ENCODE measurements around the gene S100A14. TPM values are rescaled to one million over a fixed set of nuclear protein-coding genes. Genes with fewer than 3 reads are reported as not detected.

Gene S100A14
- total and polyA plus RNA-seq, 2 of the 13 experiments (the other 11 are each of a cell fraction or from before 2014, with no cell fraction given) = 1.4 to 7.7 TPM

DNA sequence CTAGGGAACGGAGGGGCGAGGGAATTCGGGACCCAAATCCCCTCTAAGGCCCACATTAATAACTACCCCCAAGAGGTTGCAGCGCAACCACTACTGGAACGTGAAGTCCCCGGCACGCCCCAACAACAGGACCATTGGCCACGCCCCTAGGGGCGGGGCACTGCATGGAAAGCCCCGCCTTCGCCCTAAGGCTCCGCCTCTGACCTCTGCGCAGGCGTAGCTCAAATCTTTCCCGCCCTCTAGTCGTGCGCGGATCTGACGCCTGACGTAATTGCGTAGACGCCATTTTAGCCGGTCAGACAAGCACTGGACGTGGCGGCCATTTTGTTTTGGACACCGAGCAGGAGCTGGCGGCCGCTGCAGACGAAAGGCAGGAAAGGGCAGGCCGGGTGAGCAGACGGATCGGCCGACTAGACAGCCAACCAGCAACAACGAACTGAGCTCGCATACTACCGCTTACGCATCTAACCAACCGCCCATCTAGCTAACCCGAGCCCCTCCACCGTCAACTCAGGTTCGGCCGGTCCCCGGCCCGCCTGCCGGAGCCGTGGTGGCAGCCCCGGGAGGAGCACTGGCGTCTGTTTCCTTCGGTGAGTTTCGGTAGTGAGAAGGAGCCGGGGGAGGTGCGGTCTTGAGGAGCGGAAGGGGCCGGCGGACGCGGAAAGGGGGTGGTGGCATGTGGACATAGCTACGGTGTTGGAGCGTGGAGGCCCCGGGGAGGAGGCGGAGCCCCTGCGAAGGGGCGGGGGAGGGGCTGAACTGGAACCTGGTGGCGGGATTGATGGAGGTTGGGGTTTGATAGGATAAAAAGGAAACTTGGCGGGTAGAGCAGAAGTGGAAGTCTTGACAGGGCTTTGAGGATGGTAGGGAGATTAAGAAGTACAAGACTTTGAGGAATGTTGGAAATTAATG is 17.9 kb upstream of the S100A14 start, which contains the start of gene CHTOP (continued):
- TF ChIP-seq ZNF879 (CRISPR knock-in tag; IDR thresholded peaks at IDR 0.05) = no peak
- TF ChIP-seq EED (CRISPR knock-in tag; IDR thresholded peaks at IDR 0.05) = peak; percentile 65; the same call in 1 of the 2 replicates
- no peak for TF ChIP-seq GTF2F1 (IDR thresholded peaks at IDR 0.05; ENCODE audit: low read length)
- TF ChIP-seq ZNF746 (CRISPR knock-in tag; IDR thresholded peaks at IDR 0.05) = peak; percentile 90
- TF ChIP-seq, protein P1, sequence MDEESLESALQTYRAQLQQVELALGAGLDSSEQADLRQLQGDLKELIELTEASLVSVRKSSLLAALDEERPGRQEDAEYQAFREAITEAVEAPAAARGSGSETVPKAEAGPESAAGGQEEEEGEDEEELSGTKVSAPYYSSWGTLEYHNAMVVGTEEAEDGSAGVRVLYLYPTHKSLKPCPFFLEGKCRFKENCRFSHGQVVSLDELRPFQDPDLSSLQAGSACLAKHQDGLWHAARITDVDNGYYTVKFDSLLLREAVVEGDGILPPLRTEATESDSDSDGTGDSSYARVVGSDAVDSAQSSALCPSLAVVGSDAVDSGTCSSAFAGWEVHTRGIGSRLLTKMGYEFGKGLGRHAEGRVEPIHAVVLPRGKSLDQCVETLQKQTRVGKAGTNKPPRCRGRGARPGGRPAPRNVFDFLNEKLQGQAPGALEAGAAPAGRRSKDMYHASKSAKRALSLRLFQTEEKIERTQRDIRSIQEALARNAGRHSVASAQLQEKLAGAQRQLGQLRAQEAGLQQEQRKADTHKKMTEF (CRISPR knock-in tag; IDR thresholded peaks at IDR 0.05) = peak; percentile 78
- TF ChIP-seq IKZF1 (IDR thresholded peaks at IDR 0.05) = no peak
- peak; percentile 97 for TF ChIP-seq SP4 (CRISPR knock-in tag; IDR thresholded peaks at IDR 0.05)
- TF ChIP-seq NFE2L1 (CRISPR knock-in tag; IDR thresholded peaks at IDR 0.05; ENCODE audit: borderline replicate concordance) = no peak
- TF ChIP-seq ZBTB7B (CRISPR knock-in tag; IDR thresholded peaks at IDR 0.05) = 0 out of 2 replicates have a peak, but pooled peaks have one; percentile 20
- TF ChIP-seq ZNF772 (CRISPR knock-in tag; IDR thresholded peaks at IDR 0.05) = peak; percentile 86; the same call in 1 of the 2 replicates
- no peak for TF ChIP-seq PAWR (CRISPR knock-in tag; IDR thresholded peaks at IDR 0.05; ENCODE audit: borderline replicate concordance)
- TF ChIP-seq HNRNPUL1 (IDR thresholded peaks at IDR 0.05; ENCODE audit: low read depth, low read length) = no peak
- peak; percentile 32; the same call in 1 of the 2 replicates for TF ChIP-seq HCFC1 (IDR thresholded peaks at IDR 0.05; ENCODE audit: low read depth, low read length)
- TF ChIP-seq EZH2 (conservative IDR thresholded peaks at IDR 0.05; ENCODE audit: low read depth, low read length) = no peak
- TF ChIP-seq ZNF850 (CRISPR knock-in tag; conservative IDR thresholded peaks at IDR 0.05) = no peak; the same call in 1 of the 2 replicates
- TF ChIP-seq MEF2D (CRISPR knock-in tag; IDR thresholded peaks at IDR 0.05) = peak; percentile 64; the same call in 1 of the 2 replicates
- TF ChIP-seq ETV6 (CRISPR knock-in tag; conservative IDR thresholded peaks at IDR 0.05) = 0 out of 2 replicates have a peak, but pooled peaks have one; percentile 84
- TF ChIP-seq ZNF441 (CRISPR knock-in tag; IDR thresholded peaks at IDR 0.05; ENCODE audit: borderline replicate concordance) = no peak; the same call in 1 of the 2 replicates
- peak; percentile 73; the same call in 1 of the 2 replicates for TF ChIP-seq ZSCAN25 (CRISPR knock-in tag; IDR thresholded peaks at IDR 0.05)
- TF ChIP-seq CBFB (CRISPR knock-in tag; IDR thresholded peaks at IDR 0.05) = no peak
- TF ChIP-seq SCMH1 (CRISPR knock-in tag; IDR thresholded peaks at IDR 0.05; ENCODE audit: borderline replicate concordance) = no peak
- no peak for TF ChIP-seq ZNF713 (CRISPR knock-in tag; IDR thresholded peaks at IDR 0.05)
- peak; percentile 84; the same call in 1 of the 2 replicates for TF ChIP-seq ARID2 (CRISPR knock-in tag; IDR thresholded peaks at IDR 0.05; ENCODE audit: borderline replicate concordance)
- TF ChIP-seq TCF7L2 (IDR thresholded peaks at IDR 0.05; ENCODE audit: low read depth, low read length) = no peak
- TF ChIP-seq ZNF607 (CRISPR knock-in tag; IDR thresholded peaks at IDR 0.05; ENCODE audit: borderline replicate concordance) = peak; percentile 91; the same call in 1 of the 2 replicates
- no peak for TF ChIP-seq ZFP36L2 (CRISPR knock-in tag; IDR thresholded peaks at IDR 0.05)
- TF ChIP-seq MBD4 (IDR thresholded peaks at IDR 0.05; ENCODE audit: borderline replicate concordance, low read length) = no peak
- TF ChIP-seq ZC3H4 (CRISPR knock-in tag; IDR thresholded peaks at IDR 0.05; ENCODE audit: borderline replicate concordance) = peak; percentile 51; the same call in 1 of the 2 replicates
- 0 out of 2 replicates have a peak, but pooled peaks have one; percentile 38 for TF ChIP-seq SNAPC2 (CRISPR knock-in tag; IDR thresholded peaks at IDR 0.05)
- TF ChIP-seq, protein P2, sequence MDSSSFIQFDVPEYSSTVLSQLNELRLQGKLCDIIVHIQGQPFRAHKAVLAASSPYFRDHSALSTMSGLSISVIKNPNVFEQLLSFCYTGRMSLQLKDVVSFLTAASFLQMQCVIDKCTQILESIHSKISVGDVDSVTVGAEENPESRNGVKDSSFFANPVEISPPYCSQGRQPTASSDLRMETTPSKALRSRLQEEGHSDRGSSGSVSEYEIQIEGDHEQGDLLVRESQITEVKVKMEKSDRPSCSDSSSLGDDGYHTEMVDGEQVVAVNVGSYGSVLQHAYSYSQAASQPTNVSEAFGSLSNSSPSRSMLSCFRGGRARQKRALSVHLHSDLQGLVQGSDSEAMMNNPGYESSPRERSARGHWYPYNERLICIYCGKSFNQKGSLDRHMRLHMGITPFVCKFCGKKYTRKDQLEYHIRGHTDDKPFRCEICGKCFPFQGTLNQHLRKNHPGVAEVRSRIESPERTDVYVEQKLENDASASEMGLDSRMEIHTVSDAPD (CRISPR knock-in tag; IDR thresholded peaks at IDR 0.05) = peak; percentile 32; the same call in 1 of the 2 replicates

Data from HepG2 (cell line).